ENCODE measurements around the gene NRL. TPM values are rescaled to one million over a fixed set of nuclear protein-coding genes. Genes with fewer than 3 reads are reported as not detected.
"Not testable (repeated sequence)": the region's sequence is repeated elsewhere in the genome, so short reads cannot be mapped to it uniquely, and the experiment has no call there.

The NRL gene
- total RNA-seq, 4 donors from 2014 or later: 2.1 to 11.7 (median 8.4) TPM

DNA sequence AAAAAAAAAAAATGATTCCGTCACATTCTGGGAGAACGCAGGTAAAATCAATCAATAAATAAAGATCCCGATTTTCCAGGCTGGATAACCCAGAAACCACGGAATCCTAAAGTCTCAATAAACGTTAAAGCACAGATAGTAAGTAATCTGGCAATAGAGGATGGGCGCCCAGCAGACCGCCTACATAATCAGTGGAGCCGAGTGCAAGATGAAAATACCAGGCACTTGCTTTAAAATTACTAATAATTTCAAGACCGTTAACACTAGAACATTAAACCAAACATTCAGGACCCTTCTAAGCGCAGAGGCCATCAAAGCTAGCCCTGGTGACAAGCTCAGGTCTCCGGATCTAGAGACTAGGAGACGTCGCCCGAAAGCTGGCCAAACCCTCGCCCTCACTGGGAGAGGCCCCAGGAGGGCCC, 1.4 kb downstream of the NRL start:
- H3K4me3 ChIP-seq (replicated peaks in 1 of 3): peak overlapping the region; percentile 63 to 97 (median 90)
- H3K36me3 ChIP-seq: peaks cover 5 to 11% of the 10 kb centered on the region in 2 donors
- TF ChIP-seq, protein P1, sequence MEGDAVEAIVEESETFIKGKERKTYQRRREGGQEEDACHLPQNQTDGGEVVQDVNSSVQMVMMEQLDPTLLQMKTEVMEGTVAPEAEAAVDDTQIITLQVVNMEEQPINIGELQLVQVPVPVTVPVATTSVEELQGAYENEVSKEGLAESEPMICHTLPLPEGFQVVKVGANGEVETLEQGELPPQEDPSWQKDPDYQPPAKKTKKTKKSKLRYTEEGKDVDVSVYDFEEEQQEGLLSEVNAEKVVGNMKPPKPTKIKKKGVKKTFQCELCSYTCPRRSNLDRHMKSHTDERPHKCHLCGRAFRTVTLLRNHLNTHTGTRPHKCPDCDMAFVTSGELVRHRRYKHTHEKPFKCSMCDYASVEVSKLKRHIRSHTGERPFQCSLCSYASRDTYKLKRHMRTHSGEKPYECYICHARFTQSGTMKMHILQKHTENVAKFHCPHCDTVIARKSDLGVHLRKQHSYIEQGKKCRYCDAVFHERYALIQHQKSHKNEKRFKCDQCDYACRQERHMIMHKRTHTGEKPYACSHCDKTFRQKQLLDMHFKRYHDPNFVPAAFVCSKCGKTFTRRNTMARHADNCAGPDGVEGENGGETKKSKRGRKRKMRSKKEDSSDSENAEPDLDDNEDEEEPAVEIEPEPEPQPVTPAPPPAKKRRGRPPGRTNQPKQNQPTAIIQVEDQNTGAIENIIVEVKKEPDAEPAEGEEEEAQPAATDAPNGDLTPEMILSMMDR (IDR thresholded peaks at IDR 0.05): no peak
- WGBS, 2 donors: 20 to 26% methylated on average over 13 of the region's 15 CpGs
- intact Hi-C loops (cut with DNase I): no loop called here
- H3K27me3 ChIP-seq: no peaks in the 10 kb centered on the region
- no peak for DNase-seq
- peak overlapping the region; percentile 98 to 100 (median 99) for H3K27ac ChIP-seq
- no peaks in the 10 kb centered on the region for H3K9me3 ChIP-seq
- H3K4me1 ChIP-seq: peaks cover 14 to 16% of the 10 kb centered on the region in 2 donors

DNA sequence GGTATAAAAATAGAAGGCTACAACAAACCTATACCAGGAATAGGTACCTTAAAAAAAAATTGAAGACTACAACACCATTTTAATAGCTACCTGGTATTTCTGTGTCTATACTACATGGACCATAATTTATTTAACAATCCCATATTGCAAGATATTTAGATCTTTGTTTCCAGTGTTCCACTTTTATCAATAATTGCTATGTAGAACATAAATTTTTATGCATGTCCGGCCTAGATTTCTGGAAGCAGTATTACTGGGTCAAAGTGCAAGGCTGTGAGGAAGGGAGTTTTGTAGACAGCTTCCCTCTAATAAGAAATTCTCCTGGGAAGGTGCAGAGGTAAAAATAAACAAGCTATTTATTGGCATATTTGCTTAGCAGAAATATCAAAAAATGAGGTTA, 4.2 kb downstream of the NRL start:
- Histone ChIP-seq H3K36me3 (no peaks in the 10 kb centered on the region), H3K9me3 (no peaks in the 10 kb centered on the region), H3K4me1 (peaks cover 16 to 26% of the 10 kb centered on the region in 2 donors), H3K27ac (no peak overlapping the region), H3K27me3 (no peaks in the 10 kb centered on the region), H3K4me3 (replicated peaks in 1 of 3) (no peak overlapping the region)
- TF ChIP-seq, protein P1 (IDR thresholded peaks at IDR 0.05): no peak
- TF ChIP-seq POLR2A (IDR thresholded peaks at IDR 0.05): no peak
- intact Hi-C loops (cut with DNase I): no loop called here
- 30 to 76% methylated on average over 1 of the region's 1 CpG for WGBS, 2 donors
- no peak for DNase-seq

DNA sequence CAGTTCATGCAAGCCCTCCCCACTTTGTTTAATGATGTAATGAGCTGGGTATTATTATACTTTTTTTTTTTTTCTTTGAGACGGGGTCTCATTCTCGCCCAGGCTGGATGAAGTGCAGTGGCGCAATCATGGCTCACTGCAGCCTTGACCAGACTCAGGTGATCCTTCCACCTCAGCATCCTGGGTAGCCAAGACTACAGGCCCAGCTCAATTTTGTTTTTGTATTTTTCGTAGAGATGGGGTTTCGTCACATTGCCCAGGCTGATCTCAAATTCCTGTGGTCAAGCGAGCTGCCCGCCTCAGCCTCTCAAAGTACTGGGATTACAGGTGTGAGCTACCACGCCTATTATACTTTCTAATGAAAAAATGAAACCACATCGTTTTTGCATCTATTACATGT, 4.7 kb downstream of the NRL start:
- no peak overlapping the region for H3K27ac ChIP-seq
- WGBS, 2 donors: 88 to 89% methylated on average over 9 of the region's 9 CpGs

DNA sequence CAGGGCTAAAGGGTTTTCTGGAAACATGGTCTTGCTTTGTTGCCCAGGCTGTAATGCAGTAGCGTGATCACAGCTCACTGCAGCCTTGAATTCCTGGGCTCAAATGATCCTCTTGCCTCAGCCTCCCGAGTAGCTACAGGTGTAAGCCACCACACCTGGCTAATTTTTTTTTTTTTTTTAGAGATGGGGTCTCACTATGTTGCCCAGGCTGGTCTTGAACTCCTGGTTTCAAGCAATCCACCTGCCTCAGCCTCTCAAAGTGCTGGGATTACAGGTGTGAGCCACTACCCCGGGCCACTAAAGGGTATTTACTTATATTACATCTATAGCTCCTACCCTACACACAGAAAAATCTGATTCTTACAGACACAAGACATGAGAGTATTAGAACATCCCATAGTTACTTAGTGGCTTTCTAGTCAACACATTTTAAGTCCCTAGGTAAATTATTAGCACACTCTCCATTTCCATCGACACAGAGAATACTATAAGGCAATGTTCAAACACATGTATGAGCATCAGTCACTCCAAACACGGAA, 6.3 kb downstream of the NRL start:
- DNase-seq: no peak
- Histone ChIP-seq H3K27me3 (no peaks in the 10 kb centered on the region), H3K4me3 (replicated peaks in 1 of 3) (no peak overlapping the region), H3K4me1 (peaks cover 15 to 28% of the 10 kb centered on the region in 2 donors), H3K36me3 (no peaks in the 10 kb centered on the region), H3K27ac (peak overlapping the region; percentile 29 to 62 (median 50)), H3K9me3 (no peaks in the 10 kb centered on the region)
- intact Hi-C loops (cut with DNase I): loop anchor here (5.0 kb wide), 1 partner anchor 51 kb away; no protein-coding TSS in a partner anchor
- WGBS, 2 donors: 39 to 48% methylated on average over 5 of the region's 5 CpGs
- TF ChIP-seq, protein P1 (IDR thresholded peaks at IDR 0.05): no peak

More for the DNA sequence above, 4.7 kb downstream of the NRL start:
- TF ChIP-seq, protein P1 (IDR thresholded peaks at IDR 0.05): no peak
- TF ChIP-seq POLR2A (IDR thresholded peaks at IDR 0.05): no peak
- Histone ChIP-seq H3K36me3 (no peaks in the 10 kb centered on the region), H3K4me1 (peaks cover 15 to 28% of the 10 kb centered on the region in 2 donors), H3K4me3 (replicated peaks in 1 of 3) (no peak overlapping the region), H3K9me3 (no peaks in the 10 kb centered on the region), H3K27me3 (no peaks in the 10 kb centered on the region)
- intact Hi-C loops (cut with DNase I): no loop called here
- DNase-seq: no peak

DNA sequence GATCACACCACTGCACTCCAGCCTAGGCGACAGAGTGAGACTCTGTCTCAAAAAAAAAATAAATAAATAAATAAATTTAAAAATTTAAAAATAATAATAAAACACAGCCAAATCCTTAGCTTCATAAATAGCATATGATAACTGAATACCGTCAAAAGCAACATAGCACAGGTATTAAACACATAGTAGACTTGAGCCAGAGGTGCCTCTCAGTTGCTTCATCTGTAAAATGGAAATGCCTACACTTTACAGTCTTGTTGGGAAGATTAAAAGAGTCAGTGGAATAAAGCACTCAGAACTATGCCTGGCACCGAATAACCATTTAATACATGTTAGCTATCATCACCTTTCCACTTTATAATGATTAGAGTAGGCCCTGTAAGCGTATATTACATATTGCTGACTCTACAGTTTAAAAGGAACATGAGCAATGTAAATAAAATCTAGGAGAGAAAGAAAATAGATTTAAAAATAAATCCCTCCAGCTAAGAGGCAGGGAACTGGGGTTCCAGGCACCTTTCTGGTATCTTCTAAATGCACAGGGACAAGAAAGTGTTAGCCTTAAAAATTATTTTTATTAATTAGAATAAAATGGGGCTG, 8.0 kb downstream of the NRL start:
- no peaks in the 10 kb centered on the region for H3K9me3 ChIP-seq
- H3K36me3 ChIP-seq: peaks cover 0 to 5% of the 10 kb centered on the region in 2 donors
- intact Hi-C loops (cut with DNase I): loop anchor here (5.0 kb wide), 1 partner anchor 49 kb away; no protein-coding TSS in a partner anchor
- peak overlapping the region; percentile 77 to 88 (median 79) for H3K27ac ChIP-seq
- no peak overlapping the region for H3K4me3 ChIP-seq (replicated peaks in 1 of 3)
- H3K27me3 ChIP-seq: no peaks in the 10 kb centered on the region
- peaks cover 15 to 28% of the 10 kb centered on the region in 2 donors for H3K4me1 ChIP-seq
- WGBS, 2 donors: 71 to 74% methylated on average over 4 of the region's 4 CpGs
- TF ChIP-seq POLR2A (IDR thresholded peaks at IDR 0.05): no peak
- TF ChIP-seq, protein P1 (IDR thresholded peaks at IDR 0.05): no peak
- no peak for DNase-seq

DNA sequence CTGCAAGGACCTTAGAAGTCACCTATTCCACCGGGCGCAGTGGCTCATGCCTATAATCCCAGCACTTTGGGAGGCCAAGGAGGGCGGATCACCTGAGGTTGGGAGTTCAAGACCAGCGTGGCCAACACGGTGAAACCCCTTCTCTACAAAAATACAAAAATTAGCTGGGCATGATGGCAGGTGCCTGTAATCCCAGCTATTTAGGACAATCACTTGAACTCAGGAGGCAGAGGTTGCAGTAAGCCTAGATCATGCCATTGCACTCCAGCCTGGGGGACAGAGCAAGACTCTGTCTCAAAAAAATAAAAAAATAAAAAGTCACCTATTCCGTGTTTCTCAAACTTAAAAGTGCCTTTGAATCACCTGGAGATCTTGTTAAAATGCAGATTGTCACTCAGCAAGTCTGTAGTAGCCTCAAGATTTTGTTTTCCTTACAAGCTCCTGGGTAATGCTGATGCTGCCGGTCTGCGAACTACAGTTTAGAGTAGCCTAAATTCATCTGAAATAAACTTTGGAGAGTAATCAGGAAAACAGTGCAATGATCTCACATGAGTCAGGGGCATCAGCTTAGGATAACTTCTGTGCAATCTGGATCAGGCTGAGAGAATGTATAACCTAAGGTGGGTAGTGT, 9.0 kb downstream of the NRL start:
- 78 to 82% methylated on average over 8 of the region's 8 CpGs for WGBS, 2 donors
- intact Hi-C loops (cut with DNase I): loop anchor here (5.0 kb wide), 1 partner anchor 48 kb away; no protein-coding TSS in a partner anchor

More for the DNA sequence above, 9.0 kb downstream of the NRL start:
- not testable (repeated sequence) for DNase-seq; H3K4me3 ChIP-seq (replicated peaks in 1 of 3); H3K27me3 ChIP-seq; H3K36me3 ChIP-seq; H3K9me3 ChIP-seq
- peaks cover 15 to 28% of the 10 kb centered on the region in 2 donors for H3K4me1 ChIP-seq
- peak overlapping the region; percentile 77 to 88 (median 79) for H3K27ac ChIP-seq
